Measurements from ENCODE around the gene MARCHF2. TPM values are rescaled to one million over a fixed set of nuclear protein-coding genes. Genes with fewer than 3 reads are reported as not detected.

Gene MARCHF2, protein sequence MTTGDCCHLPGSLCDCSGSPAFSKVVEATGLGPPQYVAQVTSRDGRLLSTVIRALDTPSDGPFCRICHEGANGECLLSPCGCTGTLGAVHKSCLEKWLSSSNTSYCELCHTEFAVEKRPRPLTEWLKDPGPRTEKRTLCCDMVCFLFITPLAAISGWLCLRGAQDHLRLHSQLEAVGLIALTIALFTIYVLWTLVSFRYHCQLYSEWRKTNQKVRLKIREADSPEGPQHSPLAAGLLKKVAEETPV
- total RNA-seq: 100 to 1,000 TPM in 3 of 6 donors, 10 to 100 TPM in 3; 72.2 to 266 (median 111) TPM

DNA sequence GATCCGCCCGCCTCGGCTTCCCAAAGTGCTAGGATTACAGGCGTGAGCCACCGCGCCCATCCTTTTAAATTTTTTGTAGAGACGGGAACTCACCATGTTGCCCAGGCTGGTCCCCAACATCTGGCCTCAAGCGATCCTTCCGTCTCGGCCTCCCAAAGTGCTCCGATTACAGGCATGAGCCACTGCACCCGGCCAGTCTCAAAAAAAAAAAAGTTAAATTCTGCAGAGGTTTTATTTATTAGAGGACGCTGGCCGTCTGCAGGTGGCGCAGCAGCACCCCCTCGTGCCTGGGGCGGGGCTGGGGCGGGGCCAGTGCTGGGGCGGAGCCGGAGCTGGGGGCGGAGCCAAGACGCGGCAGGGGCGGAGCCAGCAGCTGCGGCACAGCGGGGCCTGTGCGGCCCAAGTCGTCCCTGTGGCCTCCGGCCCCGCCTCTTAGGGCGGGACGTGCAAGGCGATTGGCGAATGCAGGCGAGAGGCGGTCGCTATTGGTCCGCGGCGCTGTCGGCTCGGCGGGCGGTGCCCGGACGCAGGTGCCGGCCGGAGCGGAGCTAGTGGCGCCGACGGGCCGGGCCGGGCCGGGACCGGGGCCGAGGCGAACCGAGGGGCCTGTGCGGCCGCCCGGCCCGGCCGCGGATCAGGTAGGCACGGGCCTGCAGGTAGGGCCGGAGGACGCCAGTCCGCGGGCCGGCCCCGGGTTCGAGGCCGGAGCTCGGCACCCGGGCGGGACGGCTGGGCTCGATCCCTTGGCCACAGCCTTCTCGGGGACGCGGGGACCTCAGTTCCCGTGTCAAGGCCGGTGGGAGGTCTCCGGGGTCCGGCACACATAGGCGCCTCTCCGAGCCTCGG lies at the start of gene MARCHF2:
TSS of gene MARCHF2 (plus strand) at position 523 of the 846 bp plus-strand sequence. CDS start 8,536 bp downstream, outside the sequence.
- H3K4me1 ChIP-seq: peaks cover 19 to 35% (median 29%) of the 10 kb centered on the region in 4 donors
- peak within 1 kb of the TSS; percentile 72 to 81 (median 78) for H3K27ac ChIP-seq
- WGBS, 2 donors: 7 to 26% methylated on average over 16 to 45 of the region's 89 CpGs
- no peaks in the 10 kb centered on the region for H3K27me3 ChIP-seq
- peak; percentile 97 to 99 for DNase-seq
- H3K9me3 ChIP-seq: no peaks in the 10 kb centered on the region
- peak; percentile 100 for ATAC-seq (ENCODE audit: low FRiP score in 2 of 2)
- peak in 3 of 4 donors; percentile 24 to 76 (median 46) for TF ChIP-seq POLR2A (IDR thresholded peaks at IDR 0.05)
- TF ChIP-seq EP300 (IDR thresholded peaks at IDR 0.05): no peak
- TF ChIP-seq CTCF (IDR thresholded peaks at IDR 0.05): peak; percentile 45 to 75 (median 65)
- peak in 1 of 2 donors; percentile 34 for TF ChIP-seq POLR2AphosphoS5 (IDR thresholded peaks at IDR 0.05)
- H3K4me3 ChIP-seq: peak within 1 kb of the TSS; percentile 37 to 98 (median 94)
- no peaks in the 10 kb centered on the region for H3K36me3 ChIP-seq

GRCh38 chr19:8363803-8364771 lies 49.0 kb upstream of the MARCHF2 start, which contains the start of gene ANGPTL4:
Gene ANGPTL4 (plus strand): TSS chr19:8364155. CDS start chr19:8364322, 167 bp downstream.
- ATAC-seq (ENCODE audit: low FRiP score in 2 of 2) (peak; percentile 38 to 76), DNase-seq (peak; percentile 31 to 87)
- H3K9me3 ChIP-seq: no peaks in the 10 kb centered on the region
- H3K27me3 ChIP-seq: peaks cover 0 to 3% (median 1%) of the 10 kb centered on the region in 4 donors
- H3K4me3 ChIP-seq: peak within 1 kb of the TSS; percentile 39 to 63 (median 51)
- no peaks in the 10 kb centered on the region for H3K36me3 ChIP-seq
- H3K27ac ChIP-seq: peak within 1 kb of the TSS; percentile 70 to 91 (median 83)
- WGBS, 2 donors: 1 to 3% methylated on average over 17 to 62 of the region's 81 CpGs
- H3K4me1 ChIP-seq: peaks cover 53 to 77% (median 67%) of the 10 kb centered on the region in 4 donors
- peak in 3 of 6 experiments; percentile 19 to 37 (median 26) for TF ChIP-seq CTCF (IDR thresholded peaks at IDR 0.05)
- TF ChIP-seq POLR2A (IDR thresholded peaks at IDR 0.05): peak; percentile 27 to 66 (median 48)
- peak; percentile 74 to 83 for TF ChIP-seq POLR2AphosphoS5 (IDR thresholded peaks at IDR 0.05)
- TF ChIP-seq EP300 (IDR thresholded peaks at IDR 0.05): no peak

GRCh38 chr19:8366121-8366581 lies 47.0 kb upstream of the MARCHF2 start:
- Histone ChIP-seq H3K4me3 (peak overlapping the region in 1 of 4 donors; percentile 56), H3K27ac (peak overlapping the region in 3 of 4 donors; percentile 47 to 78 (median 67)), H3K36me3 (peaks cover 0 to 2% (median 0%) of the 10 kb centered on the region in 4 donors), H3K9me3 (no peaks in the 10 kb centered on the region), H3K27me3 (peaks cover 0 to 3% (median 1%) of the 10 kb centered on the region in 4 donors), H3K4me1 (peaks cover 53 to 76% (median 65%) of the 10 kb centered on the region in 4 donors)
- WGBS, 2 donors: 97 to 98% methylated on average over 7 of the region's 11 CpGs
- TF ChIP-seq POLR2AphosphoS5 (IDR thresholded peaks at IDR 0.05): peak in 1 of 2 donors; percentile 34
- TF ChIP-seq EP300 (IDR thresholded peaks at IDR 0.05): no peak
- ATAC-seq (ENCODE audit: low FRiP score in 2 of 2) (no peak), DNase-seq (no peak)

DNA sequence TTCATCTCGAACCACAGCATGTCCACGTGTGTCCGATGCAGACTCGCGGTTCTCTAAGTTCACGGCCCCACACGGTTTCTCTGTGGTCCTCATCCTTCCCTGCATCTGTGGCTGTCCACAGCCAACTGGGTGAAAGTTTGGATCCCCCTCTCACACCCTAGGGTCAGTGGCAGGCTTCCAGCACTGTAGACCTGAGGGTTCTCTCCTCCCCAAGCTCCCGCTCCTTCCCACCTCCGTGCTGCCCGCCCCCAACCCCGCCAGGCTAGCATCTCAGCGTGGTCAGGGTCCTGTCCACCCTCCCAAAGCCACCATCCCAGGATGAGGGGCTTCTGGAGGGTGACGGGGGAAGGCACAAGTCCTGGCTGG lies 46.2 kb upstream of the MARCHF2 start:
- TF ChIP-seq POLR2A (IDR thresholded peaks at IDR 0.05): no peak
- TF ChIP-seq EP300 (IDR thresholded peaks at IDR 0.05): peak in 1 of 4 donors; percentile 3
- no peak for TF ChIP-seq POLR2AphosphoS5 (IDR thresholded peaks at IDR 0.05)
- peak overlapping the region in 1 of 4 donors; percentile 16 for H3K4me3 ChIP-seq
- peak overlapping the region; percentile 38 to 78 (median 57) for H3K27ac ChIP-seq
- H3K9me3 ChIP-seq: no peaks in the 10 kb centered on the region
- H3K4me1 ChIP-seq: peaks cover 46 to 68% (median 57%) of the 10 kb centered on the region in 4 donors
- DNase-seq: peak in 1 of 2 donors; percentile 70
- ATAC-seq (ENCODE audit: low FRiP score in 2 of 2): no peak
- 62 to 70% methylated on average over 13 of the region's 13 CpGs for WGBS, 2 donors
- H3K27me3 ChIP-seq: peaks cover 0 to 3% (median 1%) of the 10 kb centered on the region in 4 donors
- H3K36me3 ChIP-seq: peaks cover 0 to 3% (median 0%) of the 10 kb centered on the region in 4 donors
